Heart left ventricle (tissue), 16 donors: ENCODE measurements around the gene KPNB1. TPM values are rescaled to one million over a fixed set of nuclear protein-coding genes. Genes with fewer than 3 reads are reported as not detected.

ENCODE experiments used
- ATAC-seq, 4 donors: fragments of 200-7000 bp; cut with Tn5 transposase; one replicate each; pipeline ENCODE4 v1.9.1; 2020 to 2022; ENCODE audit warnings: moderate library complexity in 4 of 4, mild to moderate bottlenecking in 3 of 4, moderate number of reproducible peaks in 1 of 4
- DNase-seq, 5 donors: peaks; one replicate each; pipeline ENCODE4 v3.0.0-alpha.2; 2020
- H3K27ac ChIP-seq, 12 donors: fragments of 200-600 bp; sonication (generic) in 4 of 12; one replicate each; pipeline versions ENCODE4 v1.5.0 to v1.8.0; 2016 to 2022; ENCODE audit warnings: mild to moderate bottlenecking in 2 of 12
- H3K27me3 ChIP-seq, 9 donors: fragments of 200-600 bp; sonication (generic) in 2 of 9; one replicate each; pipeline versions ENCODE4 v1.5.1 to v1.8.0; 2016 to 2022; ENCODE audit warnings: mild to moderate bottlenecking in 3 of 9
- H3K36me3 ChIP-seq, 9 donors: fragments of 200-600 bp; sonication (generic) in 2 of 9; one replicate each; pipeline versions ENCODE4 v1.5.0 to v1.8.0; 2018 to 2022; ENCODE audit warnings: mild to moderate bottlenecking in 2 of 9
- H3K4me1 ChIP-seq, 12 donors: fragments of 200-600 bp; sonication (generic) in 4 of 12; one replicate each; pipeline versions ENCODE4 v1.5.0 to v1.8.0; 2016 to 2022; ENCODE audit warnings: mild to moderate bottlenecking in 3 of 12
- H3K4me3 ChIP-seq, 12 donors: fragments of 200-600 bp; sonication (generic) in 4 of 12; one replicate each; pipeline versions ENCODE4 v1.5.0 to v1.8.0; 2017 to 2022; ENCODE audit warnings: mild to moderate bottlenecking in 9 of 12, moderate library complexity in 4 of 12
- H3K9me3 ChIP-seq, 12 donors: fragments of 200-600 bp; sonication (generic) in 4 of 12; one replicate each; pipeline versions ENCODE4 v1.5.0 to v1.8.0; 2016 to 2022; ENCODE audit warnings: mild to moderate bottlenecking in 1 of 12
- POLR2A ChIP-seq, 2 donors: fragments of 450-650 bp; IDR thresholded peaks; one replicate each; pipeline ENCODE4 v1.6.1; 2017; ENCODE audit warnings: antibody characterized with exemption in 2 of 2, mild to moderate bottlenecking in 2 of 2, moderate library complexity in 2 of 2
- WGBS, 4 donors: extraction: QIAGEN DNeasy Blood & Tissue Kit in 2 of 4; methylation state at CpG; one replicate each; pipeline versions ENCODE4 v1.1.5 to v1.1.7; 2013 to 2018; 5-methylcytosine and 5-hydroxymethylcytosine counted together
- intact Hi-C, 10 donors: fragments of 100-400 bp; cut with DNase I; formaldehyde crosslinking; loops; one replicate each; pipeline versions ENCODE4 v1.11.1 to v1.14.2; 2022
- polyA plus RNA-seq, 2 donors: library from polyadenylated mRNA; stranded (reverse); fragments of 200-250 nt; gene quantifications; one replicate each; pipeline ENCODE4 v1.2.3, GENCODE V29; 2013
- total RNA-seq, 9 donors: library from RNA; depleted of rRNA in 2 of 9; stranded (reverse); fragments of >200 nt in 2 of 9; fragmentation: NEBNext Ultra II Directional in 3 of 9; extraction: Animal tissue kit (Norgen Biotek cat#: 25700) in 3 of 9; gene quantifications; one replicate each; pipeline versions ENCODE4 v1.1.0 to v1.2.4, GENCODE V29; 2016 to 2023
- TF ChIP-seq, protein P1 (sequence below), 12 donors: fragments of 200-600 bp; sonication (generic) in 4 of 12; IDR thresholded peaks; one replicate each; pipeline versions ENCODE4 v1.5.0 to v1.8.0; 2018 to 2022; ENCODE audit warnings: antibody characterized with exemption in 12 of 12, mild to moderate bottlenecking in 5 of 12
- donor health status: ischemic (EF 13 %, LVEDD 7.1; RV severe dilation, severe dysfunction).
- donor health status: healthy with polysubstance abuse.
- donor health status: DM: no; HTN: yes; CAD: no.
- donor health status: DM: no; HTN: no; CAD: no.
- donor health status: ischemic (EF 25% LVEDD 6.9; RV normal size, moderate dysfunction).
- donor health status: ischemic (EF 25% LVEDD 5.7; RV mildly dilated, moderate dysfunction).
- donor health status: healthy.
- donor health status: DM: yes; HTN: yes; CAD: no.
- donor health status: ischemic (EF 35%, LVEDD 5.7; RV mildly dilated, moderate dysfunction).
- donor health status: nonischemic (EF 11% LVEDD 7.7; RV severe dilation, severe dysfunction).
- donor health status: DM: yes; HTN: yes; CAD: no.
- donor health status: PGD.
- donor health status: ischemic (EF 29% LVEDD 5.4; RV normal size, mild dysfunction).
- donor health status: nonischemic (EF 23%, LVEDD 6.1; RV moderate dilation, normal function).

The KPNB1 gene
- total and polyA plus RNA-seq, 11 donors: 30.7 to 236 (median 174) TPM

DNA sequence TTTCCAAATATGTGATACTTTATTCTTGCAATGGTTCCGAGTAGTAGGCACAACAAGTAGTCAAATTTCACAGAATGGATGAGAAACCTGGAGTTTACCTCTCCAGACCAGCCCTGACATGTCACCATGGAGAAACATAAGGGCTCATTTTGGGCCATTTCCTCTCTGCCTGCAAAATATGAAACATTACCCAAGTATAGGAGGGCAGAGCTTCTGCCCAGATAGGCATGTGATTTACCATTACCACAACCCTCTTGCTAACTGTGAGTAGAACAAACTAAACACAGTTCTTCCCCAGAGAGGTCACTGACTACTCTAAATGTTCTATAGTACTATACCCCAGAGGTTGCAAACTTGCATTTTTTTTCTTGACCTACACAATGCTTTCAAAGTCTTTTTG, 15.7 kb upstream of the KPNB1 start:
- Histone ChIP-seq H3K27ac (no peak overlapping the region), H3K9me3 (no peaks in the 10 kb centered on the region), H3K27me3 (no peaks in the 10 kb centered on the region), H3K4me3 (no peak overlapping the region), H3K36me3 (peaks cover 0 to 39% (median 8%) of the 10 kb centered on the region in 9 donors), H3K4me1 (peaks cover 0 to 7% (median 0%) of the 10 kb centered on the region in 12 donors)
- DNase-seq (no peak), ATAC-seq (no peak)
- intact Hi-C loops: no loop called here
- 96 to 100% (median 97%) methylated on average over 1 of the region's 1 CpG for WGBS, 4 donors
- TF ChIP-seq POLR2A (IDR thresholded peaks at IDR 0.05): no peak
- TF ChIP-seq, protein P1, sequence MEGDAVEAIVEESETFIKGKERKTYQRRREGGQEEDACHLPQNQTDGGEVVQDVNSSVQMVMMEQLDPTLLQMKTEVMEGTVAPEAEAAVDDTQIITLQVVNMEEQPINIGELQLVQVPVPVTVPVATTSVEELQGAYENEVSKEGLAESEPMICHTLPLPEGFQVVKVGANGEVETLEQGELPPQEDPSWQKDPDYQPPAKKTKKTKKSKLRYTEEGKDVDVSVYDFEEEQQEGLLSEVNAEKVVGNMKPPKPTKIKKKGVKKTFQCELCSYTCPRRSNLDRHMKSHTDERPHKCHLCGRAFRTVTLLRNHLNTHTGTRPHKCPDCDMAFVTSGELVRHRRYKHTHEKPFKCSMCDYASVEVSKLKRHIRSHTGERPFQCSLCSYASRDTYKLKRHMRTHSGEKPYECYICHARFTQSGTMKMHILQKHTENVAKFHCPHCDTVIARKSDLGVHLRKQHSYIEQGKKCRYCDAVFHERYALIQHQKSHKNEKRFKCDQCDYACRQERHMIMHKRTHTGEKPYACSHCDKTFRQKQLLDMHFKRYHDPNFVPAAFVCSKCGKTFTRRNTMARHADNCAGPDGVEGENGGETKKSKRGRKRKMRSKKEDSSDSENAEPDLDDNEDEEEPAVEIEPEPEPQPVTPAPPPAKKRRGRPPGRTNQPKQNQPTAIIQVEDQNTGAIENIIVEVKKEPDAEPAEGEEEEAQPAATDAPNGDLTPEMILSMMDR (IDR thresholded peaks at IDR 0.05): no peak

DNA sequence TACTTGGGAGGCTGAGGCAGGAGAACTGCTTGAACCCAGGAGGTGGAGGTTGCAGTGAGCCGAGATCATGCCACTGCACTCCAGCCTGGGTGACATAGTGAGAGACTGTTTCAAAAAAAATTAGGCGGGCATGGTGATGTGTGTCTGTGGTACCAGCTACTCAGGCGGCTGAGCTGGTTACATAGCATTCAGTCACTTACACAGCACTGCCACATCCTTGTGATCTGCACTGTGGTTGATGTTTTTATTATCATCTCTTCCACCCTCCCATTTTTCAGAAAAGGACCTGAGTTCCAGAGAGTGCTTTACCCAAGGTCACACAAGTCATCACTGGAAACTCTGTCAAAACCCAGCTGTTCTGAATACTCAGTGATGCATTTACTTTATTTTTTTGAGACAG, 14.8 kb upstream of the KPNB1 start:
- DNase-seq: no peak
- Histone ChIP-seq H3K4me1 (peaks cover 0 to 7% (median 0%) of the 10 kb centered on the region in 12 donors), H3K4me3 (no peak overlapping the region), H3K36me3 (peaks cover 0 to 39% (median 8%) of the 10 kb centered on the region in 9 donors), H3K9me3 (no peaks in the 10 kb centered on the region), H3K27me3 (no peaks in the 10 kb centered on the region), H3K27ac (no peak overlapping the region)
- ATAC-seq: no peak
- 93 to 100% (median 97%) methylated on average over 3 of the region's 3 CpGs for WGBS, 4 donors
- intact Hi-C loops: no loop called here
- TF ChIP-seq POLR2A (IDR thresholded peaks at IDR 0.05): no peak
- TF ChIP-seq, protein P1 (IDR thresholded peaks at IDR 0.05): no peak

DNA sequence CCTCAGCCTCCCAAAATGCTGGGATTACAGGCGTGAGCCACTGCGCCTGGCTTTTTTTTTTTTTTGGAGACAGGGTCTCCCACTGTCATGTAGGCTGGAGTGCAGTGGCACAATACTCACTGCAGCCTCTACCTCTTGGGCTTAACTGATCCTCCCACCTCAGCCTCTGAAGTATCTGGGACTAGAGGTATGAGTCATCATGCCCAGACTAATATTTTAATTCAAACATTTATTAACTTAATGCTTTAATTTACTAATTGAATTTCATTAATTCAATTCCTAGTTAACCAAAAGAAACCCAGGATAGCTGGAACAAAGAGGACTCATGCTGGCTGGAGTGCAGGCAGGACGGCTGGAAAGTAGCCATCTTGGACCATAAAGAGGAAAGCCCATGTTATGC, 14.0 kb upstream of the KPNB1 start:
- H3K4me3 ChIP-seq: no peak overlapping the region
- no peak overlapping the region for H3K27ac ChIP-seq
- peaks cover 0 to 7% (median 0%) of the 10 kb centered on the region in 12 donors for H3K4me1 ChIP-seq
- no peaks in the 10 kb centered on the region for H3K27me3 ChIP-seq
- intact Hi-C loops: no loop called here
- WGBS, 4 donors: 79 to 96% (median 88%) methylated on average over 3 of the region's 3 CpGs
- no peaks in the 10 kb centered on the region for H3K9me3 ChIP-seq
- no peak for DNase-seq
- peaks cover 0 to 36% (median 8%) of the 10 kb centered on the region in 9 donors for H3K36me3 ChIP-seq
- ATAC-seq: no peak
- no peak for TF ChIP-seq POLR2A (IDR thresholded peaks at IDR 0.05)
- TF ChIP-seq, protein P1 (IDR thresholded peaks at IDR 0.05): no peak

DNA sequence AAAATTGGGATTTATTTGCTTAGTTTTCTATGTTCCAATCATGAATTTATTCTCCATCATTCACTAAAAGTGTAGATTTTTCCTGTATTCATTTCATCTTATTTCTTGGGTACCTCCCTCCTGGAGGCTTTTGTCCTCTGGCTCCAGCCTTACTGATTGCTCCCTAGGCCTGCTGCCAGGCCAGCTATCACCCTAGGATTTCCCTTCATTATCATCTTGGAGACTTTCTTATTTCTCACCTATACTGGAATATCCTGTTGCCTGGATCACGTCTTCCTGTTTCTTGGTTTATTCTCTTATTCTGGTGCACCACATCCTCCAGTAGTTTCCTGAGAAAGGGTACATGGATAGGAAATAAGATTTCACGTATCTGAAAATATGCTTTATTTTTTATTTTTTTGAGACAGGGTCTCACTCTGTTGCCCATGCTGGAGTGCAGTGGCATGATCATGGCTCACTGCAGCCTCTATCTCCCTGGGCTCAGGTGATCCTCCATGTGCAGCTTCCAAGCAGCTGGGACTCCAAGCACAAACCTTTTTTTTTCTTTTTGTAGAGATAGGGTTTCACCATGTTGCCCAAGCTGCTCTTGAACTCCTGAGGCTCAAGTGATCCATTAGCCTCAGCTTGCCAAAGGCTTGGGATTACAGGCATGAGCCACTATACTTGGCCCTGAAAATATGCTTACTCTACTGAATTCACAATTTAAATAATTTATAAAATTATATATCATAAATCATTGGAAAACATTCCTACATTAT, 13.3 kb upstream of the KPNB1 start:
- H3K27me3 ChIP-seq: no peaks in the 10 kb centered on the region
- H3K9me3 ChIP-seq: no peaks in the 10 kb centered on the region
- peaks cover 0 to 31% (median 8%) of the 10 kb centered on the region in 9 donors for H3K36me3 ChIP-seq
- WGBS, 4 donors: 58 to 75% (median 67%) methylated on average over 2 of the region's 2 CpGs
- intact Hi-C loops: no loop called here
- no peak for TF ChIP-seq POLR2A (IDR thresholded peaks at IDR 0.05)
- TF ChIP-seq, protein P1 (IDR thresholded peaks at IDR 0.05): no peak
- no peak overlapping the region for H3K27ac ChIP-seq
- no peak for DNase-seq
- no peak overlapping the region for H3K4me3 ChIP-seq
- ATAC-seq: no peak
- peaks cover 0 to 7% (median 0%) of the 10 kb centered on the region in 12 donors for H3K4me1 ChIP-seq
